ENCODE measurements around the gene VCL. TPM values are rescaled to one million over a fixed set of nuclear protein-coding genes. Genes with fewer than 3 reads are reported as not detected.

VCL gene
- total and polyA plus RNA-seq, 4 donors: 31.6 to 499 (median 229) TPM

Other genes starting within 250 kb of the VCL start
- gene CHCHD1, start 216.1 kb upstream of the VCL start, total RNA-seq: 10 to 100 TPM; 13.2 to 13.7 TPM
- 10 to 100 TPM; 30.2 to 58.9 TPM for gene CHCHD1, start 216.1 kb upstream of the VCL start, polyA plus RNA-seq
- 100 to 1,000 TPM; 116 to 137 TPM for gene ZSWIM8, start 212.5 kb upstream of the VCL start, total RNA-seq
- 100 to 1,000 TPM in 1 of 2 donors, 10 to 100 TPM in 1; 75.1 to 314 TPM for gene ZSWIM8, start 212.5 kb upstream of the VCL start, polyA plus RNA-seq
- 10 to 100 TPM; 31.9 to 55.6 TPM for gene NDST2, start 186.5 kb upstream of the VCL start, total RNA-seq
- 10 to 100 TPM in 1 of 2 donors, 1 to 10 TPM in 1; 2.1 to 23.2 TPM for gene NDST2, start 186.5 kb upstream of the VCL start, polyA plus RNA-seq
- gene CAMK2G, start 123.6 kb upstream of the VCL start, total RNA-seq: 10 to 100 TPM; 70.6 to 76.7 TPM
- gene CAMK2G, start 123.6 kb upstream of the VCL start, polyA plus RNA-seq: 10 to 100 TPM; 37.1 to 70.9 TPM
- gene PLAU, start 87.0 kb upstream of the VCL start, total RNA-seq: 10 to 100 TPM; 33.6 to 35.4 TPM
- 10 to 100 TPM in 1 of 2 donors, 1 to 10 TPM in 1; 9.6 to 13.6 TPM for gene PLAU, start 87.0 kb upstream of the VCL start, polyA plus RNA-seq
- gene AP3M1, start 152.7 kb downstream of the VCL start, total RNA-seq: 10 to 100 TPM; 30.0 to 30.4 TPM
- gene AP3M1, start 152.7 kb downstream of the VCL start, polyA plus RNA-seq: 10 to 100 TPM; 12.4 to 15.5 TPM
- 10 to 100 TPM; 14.4 to 21.1 TPM for gene ADK, start 153.1 kb downstream of the VCL start, total RNA-seq
- 10 to 100 TPM; 12.6 to 17.8 TPM for gene ADK, start 153.1 kb downstream of the VCL start, polyA plus RNA-seq